ENCODE results near the gene CIT. TPM values are rescaled to one million over a fixed set of nuclear protein-coding genes. Genes with fewer than 3 reads are reported as not detected.

CIT gene
- total RNA-seq, 2 experiments from 2014 or later = 43.3 to 48.4 TPM

GRCh38 chr12:119652665-119653064, 224.5 kb downstream of the CIT start:
- ChIA-PET POLR2A (interaction anchor here (0.6 kb wide), 1 partner anchor 257 kb away, joined by 3 read pairs; no protein-coding TSS in a partner anchor), CTCF (interaction anchor here (1.0 to 3.3 kb wide), 2 partner anchors 10 to 75 kb away, joined by 3 to 21 read pairs; no protein-coding TSS in a partner anchor)
- H3K4me3 Mint-ChIP-seq = no peak overlapping the region
- DNase-seq (no peak), ATAC-seq (peak; percentile 17)
- peaks cover 15% of the 10 kb centered on the region for H3K9me3 Mint-ChIP-seq
- peaks cover 3% of the 10 kb centered on the region for H3K4me1 Mint-ChIP-seq (ENCODE audit: low read depth)
- no peak for TF ChIP-seq CTCF (IDR thresholded peaks at IDR 0.05)
- intact Hi-C loops (cut with micrococcal nuclease) = no loop called here
- H3K36me3 Mint-ChIP-seq (ENCODE audit: low read depth) = peaks cover 4% of the 10 kb centered on the region
- H3K27ac Mint-ChIP-seq = no peak overlapping the region
- H3K27me3 Mint-ChIP-seq = no peaks in the 10 kb centered on the region

- Mint-ChIP-seq H3K27me3 (no peaks in the 10 kb centered on the region), H3K4me1 (ENCODE audit: low read depth) (peaks cover 3% of the 10 kb centered on the region), H3K9me3 (peaks cover 15% of the 10 kb centered on the region), H3K4me3 (no peak overlapping the region), H3K27ac (no peak overlapping the region), H3K36me3 (ENCODE audit: low read depth) (peaks cover 4% of the 10 kb centered on the region)
- TF ChIP-seq CTCF (IDR thresholded peaks at IDR 0.05) = peak; percentile 88
- POLR2A ChIA-PET = no interaction called here
- ATAC-seq = no peak
- intact Hi-C loops (cut with micrococcal nuclease) = loop anchor here (10.0 kb wide), 1 partner anchor 205 kb away; no protein-coding TSS in a partner anchor
- DNase-seq = no peak
- CTCF ChIA-PET = interaction anchor here (0.6 to 2.7 kb wide), 18 partner anchors 10 to 318 kb away, joined by 3 to 16 read pairs (median 4); no protein-coding TSS in a partner anchor
These were observed 227.8 kb downstream of the CIT start for GRCh38 chr12:119649202-119649808.

- DNase-seq = no peak
- no peak for TF ChIP-seq CTCF (IDR thresholded peaks at IDR 0.05)
- Mint-ChIP-seq H3K4me3 (no peak overlapping the region), H3K4me1 (ENCODE audit: low read depth) (peaks cover 3% of the 10 kb centered on the region), H3K36me3 (ENCODE audit: low read depth) (no peaks in the 10 kb centered on the region), H3K27ac (no peak overlapping the region), H3K27me3 (peaks cover 3% of the 10 kb centered on the region), H3K9me3 (no peaks in the 10 kb centered on the region)
- ChIA-PET CTCF (no interaction called here), POLR2A (no interaction called here)
- intact Hi-C loops (cut with micrococcal nuclease) = loop anchor here (10.0 kb wide), 1 partner anchor 201 kb away; no protein-coding TSS in a partner anchor
- ATAC-seq = no peak
These were observed 231.5 kb downstream of the CIT start for GRCh38 chr12:119645535-119646059.

- intact Hi-C loops (cut with micrococcal nuclease) = loop anchor here (10.0 kb wide), 1 partner anchor 200 kb away; no protein-coding TSS in a partner anchor
- Mint-ChIP-seq H3K27ac (no peak overlapping the region), H3K4me3 (no peak overlapping the region), H3K4me1 (ENCODE audit: low read depth) (peaks cover 3% of the 10 kb centered on the region), H3K36me3 (ENCODE audit: low read depth) (no peaks in the 10 kb centered on the region), H3K9me3 (no peaks in the 10 kb centered on the region), H3K27me3 (peaks cover 5% of the 10 kb centered on the region)
- ChIA-PET CTCF (interaction anchor here (2.0 kb wide), 1 partner anchor 14 kb away, joined by 4 read pairs; no protein-coding TSS in a partner anchor), POLR2A (no interaction called here)
- ATAC-seq (no peak), DNase-seq (no peak)
- TF ChIP-seq CTCF (IDR thresholded peaks at IDR 0.05) = no peak
These were observed 232.2 kb downstream of the CIT start for GRCh38 chr12:119644930-119645329.

GRCh38 chr12:119642986-119643385, 234.1 kb downstream of the CIT start:
- CTCF ChIA-PET = interaction anchor here (0.6 to 2.0 kb wide), 9 partner anchors 9 to 259 kb away, joined by 3 to 21 read pairs (median 4); partner anchors contain the start of gene PRKAB1
- Mint-ChIP-seq H3K27ac (no peak overlapping the region), H3K27me3 (peaks cover 5% of the 10 kb centered on the region), H3K4me1 (ENCODE audit: low read depth) (no peaks in the 10 kb centered on the region), H3K36me3 (ENCODE audit: low read depth) (no peaks in the 10 kb centered on the region), H3K4me3 (no peak overlapping the region), H3K9me3 (no peaks in the 10 kb centered on the region)
- POLR2A ChIA-PET = no interaction called here
- DNase-seq = no peak
- intact Hi-C loops (cut with micrococcal nuclease) = loop anchor here (10.0 kb wide), 1 partner anchor 198 kb away; no protein-coding TSS in a partner anchor
- TF ChIP-seq CTCF (IDR thresholded peaks at IDR 0.05) = peak; percentile 37
- no peak for ATAC-seq

All from activated CD8-positive, alpha-beta T cell treated with anti-CD3 and anti-CD28 coated beads for 36 hours (primary cell).